ENCODE results near the gene SGIP1.
"Not testable (repeated sequence)": the region's sequence is repeated elsewhere in the genome, so short reads cannot be mapped to it uniquely, and the experiment has no call there.

Gene SGIP1

DNA sequence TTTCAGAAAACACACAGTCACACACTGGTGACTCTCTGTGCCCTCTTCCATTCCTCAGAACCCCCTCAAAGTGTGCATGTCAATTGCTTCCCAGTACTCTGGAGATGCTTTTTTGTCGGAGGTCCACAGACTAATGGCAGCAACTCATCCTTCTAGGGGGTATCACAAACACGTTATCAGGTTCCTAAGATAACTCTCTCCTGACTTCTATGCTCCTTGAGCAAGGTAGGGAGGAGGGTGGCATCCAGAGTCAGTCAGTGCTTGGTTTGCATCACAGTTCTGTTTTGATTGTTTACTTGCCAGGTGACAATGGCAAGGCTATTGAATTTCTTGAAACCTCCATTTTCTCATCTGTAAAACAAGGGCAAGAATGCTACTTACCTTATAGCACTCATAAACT, 178.9 kb downstream of the SGIP1 start:
- TF ChIP-seq, protein P1, sequence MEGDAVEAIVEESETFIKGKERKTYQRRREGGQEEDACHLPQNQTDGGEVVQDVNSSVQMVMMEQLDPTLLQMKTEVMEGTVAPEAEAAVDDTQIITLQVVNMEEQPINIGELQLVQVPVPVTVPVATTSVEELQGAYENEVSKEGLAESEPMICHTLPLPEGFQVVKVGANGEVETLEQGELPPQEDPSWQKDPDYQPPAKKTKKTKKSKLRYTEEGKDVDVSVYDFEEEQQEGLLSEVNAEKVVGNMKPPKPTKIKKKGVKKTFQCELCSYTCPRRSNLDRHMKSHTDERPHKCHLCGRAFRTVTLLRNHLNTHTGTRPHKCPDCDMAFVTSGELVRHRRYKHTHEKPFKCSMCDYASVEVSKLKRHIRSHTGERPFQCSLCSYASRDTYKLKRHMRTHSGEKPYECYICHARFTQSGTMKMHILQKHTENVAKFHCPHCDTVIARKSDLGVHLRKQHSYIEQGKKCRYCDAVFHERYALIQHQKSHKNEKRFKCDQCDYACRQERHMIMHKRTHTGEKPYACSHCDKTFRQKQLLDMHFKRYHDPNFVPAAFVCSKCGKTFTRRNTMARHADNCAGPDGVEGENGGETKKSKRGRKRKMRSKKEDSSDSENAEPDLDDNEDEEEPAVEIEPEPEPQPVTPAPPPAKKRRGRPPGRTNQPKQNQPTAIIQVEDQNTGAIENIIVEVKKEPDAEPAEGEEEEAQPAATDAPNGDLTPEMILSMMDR (IDR thresholded peaks at IDR 0.05): no peak
- no peaks in the 10 kb centered on the region for H3K36me3 Mint-ChIP-seq (ENCODE audit: low read depth)
- no peak overlapping the region for H3K4me3 Mint-ChIP-seq
- DNase-seq: no peak
- peak overlapping the region; percentile 49 for H3K27ac Mint-ChIP-seq
- H3K4me1 Mint-ChIP-seq: peaks cover 22% of the 10 kb centered on the region
- H3K27me3 Mint-ChIP-seq (ENCODE audit: low read depth, poor library complexity): peaks cover 4% of the 10 kb centered on the region
- no peaks in the 10 kb centered on the region for H3K9me3 Mint-ChIP-seq

DNA sequence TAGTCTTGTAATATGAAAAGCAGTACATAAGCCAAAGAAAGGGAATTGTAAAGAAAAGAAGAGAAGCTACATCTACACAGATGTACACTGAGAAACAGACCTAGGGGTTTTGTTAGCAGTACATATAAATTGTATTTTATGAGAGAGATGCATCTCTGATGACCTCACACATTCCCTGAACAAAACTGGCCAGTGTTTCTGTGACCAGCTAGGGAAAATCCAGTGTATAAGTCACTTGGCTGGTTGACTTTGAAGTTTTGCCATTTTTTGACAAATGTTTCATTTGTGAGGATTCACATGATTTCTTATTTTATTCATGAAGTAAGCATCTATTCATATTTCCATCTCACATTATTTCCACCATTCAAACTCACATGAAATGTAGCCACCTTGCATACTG, 190.0 kb downstream of the SGIP1 start:
- TF ChIP-seq, protein P1 (IDR thresholded peaks at IDR 0.05): no peak
- Mint-ChIP-seq H3K4me1 (peaks cover 5% of the 10 kb centered on the region), H3K27me3 (ENCODE audit: low read depth, poor library complexity) (peaks cover 16% of the 10 kb centered on the region), H3K27ac (no peak overlapping the region), H3K4me3 (no peak overlapping the region), H3K9me3 (no peaks in the 10 kb centered on the region), H3K36me3 (ENCODE audit: low read depth) (no peaks in the 10 kb centered on the region)
- DNase-seq: no peak

DNA sequence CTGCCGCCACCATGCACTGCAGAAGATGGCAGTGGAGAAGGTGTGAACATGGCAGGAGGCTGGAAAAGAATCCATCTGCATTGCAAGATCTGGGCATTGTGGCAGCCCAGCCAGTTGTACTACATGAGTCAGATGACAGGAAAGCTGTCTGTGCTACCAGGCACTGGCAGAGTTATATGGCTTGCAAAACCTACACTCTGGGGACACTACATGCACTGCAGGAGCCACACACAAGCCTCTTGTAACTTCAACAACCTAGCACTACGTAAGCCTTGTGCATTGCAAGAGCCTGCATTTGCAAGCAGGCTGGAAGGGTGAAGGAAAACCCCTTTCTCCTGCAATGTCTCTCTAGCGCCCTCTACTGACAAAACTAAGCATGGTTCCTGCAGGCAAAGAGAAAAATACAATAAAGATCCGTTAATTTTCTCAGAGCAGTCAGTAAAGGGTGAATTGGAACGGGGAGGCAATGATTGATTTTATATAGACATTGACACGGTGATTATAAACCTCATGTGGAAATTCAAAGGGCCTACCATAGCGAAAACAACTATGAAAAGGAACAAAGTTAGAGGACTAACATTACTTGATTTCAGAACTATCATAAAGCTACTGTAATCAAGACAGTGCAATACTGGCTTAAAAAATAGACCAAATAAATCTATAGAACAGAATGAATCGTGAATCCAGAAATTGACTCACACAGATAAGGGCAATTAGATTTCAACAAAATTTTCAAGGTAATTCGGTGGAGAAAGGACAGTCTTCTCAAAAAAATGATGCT, 192.1 kb downstream of the SGIP1 start:
- no peak overlapping the region for H3K27ac Mint-ChIP-seq
- H3K4me3 Mint-ChIP-seq: no peak overlapping the region
- no peaks in the 10 kb centered on the region for H3K9me3 Mint-ChIP-seq
- peaks cover 5% of the 10 kb centered on the region for H3K4me1 Mint-ChIP-seq
- H3K36me3 Mint-ChIP-seq (ENCODE audit: low read depth): no peaks in the 10 kb centered on the region
- H3K27me3 Mint-ChIP-seq (ENCODE audit: low read depth, poor library complexity): peaks cover 16% of the 10 kb centered on the region
- TF ChIP-seq, protein P1 (IDR thresholded peaks at IDR 0.05): peak; percentile 99
- peak; percentile 65 for DNase-seq

DNA sequence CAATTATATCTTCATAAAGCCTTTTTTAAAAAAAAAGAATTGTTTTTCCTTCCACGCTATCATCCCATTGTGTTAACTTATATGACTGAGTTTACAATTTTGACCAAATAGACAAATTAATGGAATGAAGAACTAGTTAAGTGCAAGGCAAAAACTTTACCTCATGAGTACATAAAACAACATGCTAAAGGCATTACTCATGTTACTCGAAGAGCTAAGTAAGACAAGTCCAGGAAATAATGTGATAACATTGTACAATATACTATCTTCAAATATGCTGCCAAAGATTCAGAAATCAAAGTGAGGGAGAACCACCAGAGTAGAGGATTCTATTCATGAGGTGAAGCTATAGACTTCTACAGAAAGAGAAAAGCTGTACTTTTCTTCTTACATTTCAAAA, 194.1 kb downstream of the SGIP1 start:
- Mint-ChIP-seq H3K9me3 (no peaks in the 10 kb centered on the region), H3K4me3 (no peak overlapping the region), H3K27me3 (ENCODE audit: low read depth, poor library complexity) (peaks cover 16% of the 10 kb centered on the region), H3K27ac (no peak overlapping the region), H3K4me1 (peaks cover 14% of the 10 kb centered on the region), H3K36me3 (ENCODE audit: low read depth) (no peaks in the 10 kb centered on the region)
- no peak for DNase-seq
- TF ChIP-seq, protein P1 (IDR thresholded peaks at IDR 0.05): no peak

DNA sequence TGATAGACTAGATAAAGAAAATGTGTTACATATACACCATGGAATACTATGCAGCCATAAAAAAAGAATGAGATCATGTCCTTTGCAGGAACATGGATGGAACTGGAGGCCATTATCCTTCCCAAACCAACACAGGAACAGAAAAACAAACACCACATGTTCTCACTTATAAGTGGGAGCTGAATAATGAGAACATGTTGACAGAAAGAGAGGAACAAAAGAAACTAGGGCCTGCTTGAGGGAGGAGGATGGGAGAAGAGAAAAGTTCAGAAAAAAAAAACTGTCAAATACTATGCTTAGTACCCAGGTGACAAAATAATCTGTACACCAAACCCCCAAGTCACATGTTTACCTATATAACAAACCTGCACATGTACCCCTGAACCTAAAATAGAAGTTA, 194.8 kb downstream of the SGIP1 start:
- H3K4me3 Mint-ChIP-seq; H3K36me3 Mint-ChIP-seq (ENCODE audit: low read depth); H3K9me3 Mint-ChIP-seq; H3K27ac Mint-ChIP-seq; DNase-seq: not testable (repeated sequence)
- H3K4me1 Mint-ChIP-seq: peaks cover 14% of the 10 kb centered on the region
- H3K27me3 Mint-ChIP-seq (ENCODE audit: low read depth, poor library complexity): peaks cover 16% of the 10 kb centered on the region

DNA sequence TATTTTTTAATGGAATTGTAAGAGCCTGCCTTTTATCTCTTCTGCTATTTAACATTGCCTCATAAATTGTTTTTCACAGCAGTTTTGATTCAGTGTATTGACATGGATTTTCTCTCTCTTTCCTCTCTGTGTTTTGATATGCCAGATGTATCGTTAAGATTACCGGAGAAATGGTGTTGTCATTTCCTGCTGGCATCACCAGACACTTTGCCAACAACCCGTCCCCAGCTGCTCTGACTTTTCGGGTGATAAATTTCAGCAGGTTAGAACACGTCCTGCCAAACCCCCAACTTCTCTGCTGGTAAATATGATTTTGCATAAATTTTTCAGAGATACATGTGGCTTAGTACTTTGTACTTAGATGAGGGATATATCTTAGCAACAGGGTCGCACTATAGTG, 195.2 kb downstream of the SGIP1 start:
- Mint-ChIP-seq H3K9me3 (no peaks in the 10 kb centered on the region), H3K36me3 (ENCODE audit: low read depth) (no peaks in the 10 kb centered on the region), H3K4me3 (no peak overlapping the region), H3K4me1 (peaks cover 14% of the 10 kb centered on the region), H3K27me3 (ENCODE audit: low read depth, poor library complexity) (peaks cover 16% of the 10 kb centered on the region), H3K27ac (no peak overlapping the region)
- TF ChIP-seq, protein P1 (IDR thresholded peaks at IDR 0.05): no peak
- DNase-seq: no peak
